Omental fat pad (tissue), 4 donors: ENCODE results near the gene TTC34. TPM values are rescaled to one million over a fixed set of nuclear protein-coding genes. Genes with fewer than 3 reads are reported as not detected.

Experiments
- ATAC-seq: fragments of 150-250 bp; one replicate; pipeline ENCODE4 v1.9.1; 2016; ENCODE audit warnings: mild to moderate bottlenecking, moderate library complexity; ENCODE audit not compliant: low FRiP score
- DNase-seq: peaks from one replicate; pipeline ENCODE4 v3.0.0-alpha.2; 2019; ENCODE audit warnings: low spot score
- CTCF ChIP-seq, 3 donors: fragments of 450-650 bp; IDR thresholded peaks; one replicate each; pipeline ENCODE4 v1.5.1; 2016 to 2017; ENCODE audit warnings: antibody characterized with exemption in 3 of 3, mild to moderate bottlenecking in 3 of 3, moderate library complexity in 2 of 3
- total RNA-seq, 4 donors: library from RNA; depleted of rRNA; stranded (reverse); fragments of >200 nt; gene quantifications; one replicate each; pipeline ENCODE4 v1.1.0, GENCODE V29; 2016

The TTC34 gene
- total RNA-seq, 4 donors from 2014 or later = 0.12 to 0.95 (median 0.26) TPM

GRCh38 chr1:2828586-2829250 is 27.2 kb upstream of the TTC34 start:
- TF ChIP-seq CTCF (IDR thresholded peaks at IDR 0.05) = no peak
- DNase-seq (no peak), ATAC-seq (no peak)

DNA sequence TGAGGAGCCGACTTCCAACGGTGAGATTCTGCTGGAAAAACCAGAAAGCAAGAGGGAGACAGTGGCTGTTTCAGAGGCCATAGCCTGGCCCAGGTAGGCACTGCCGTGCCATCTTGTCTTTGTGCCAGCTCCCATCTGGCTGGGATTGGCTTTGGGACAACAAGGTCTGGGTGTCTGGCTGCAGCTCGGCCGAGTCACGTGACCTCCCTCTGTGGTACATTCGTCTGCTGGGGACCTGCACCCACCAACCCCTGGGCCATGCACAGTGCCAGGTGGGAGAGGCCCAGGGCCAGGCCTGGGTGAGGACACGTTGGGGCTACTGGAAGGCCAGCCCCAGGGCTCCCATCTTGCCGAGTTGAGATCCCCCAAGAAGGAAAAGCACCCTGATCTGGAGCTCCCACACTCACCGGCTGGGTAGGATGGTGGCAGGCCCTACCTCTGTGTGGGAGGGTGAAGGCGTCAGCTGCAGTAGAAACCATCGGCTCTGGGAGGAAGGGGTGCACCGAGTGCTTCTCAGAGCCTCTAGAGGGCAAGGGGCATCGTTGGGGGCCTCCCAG is 25.3 kb upstream of the TTC34 start:
- ATAC-seq = no peak
- DNase-seq = no peak
- no peak for TF ChIP-seq CTCF (IDR thresholded peaks at IDR 0.05)

DNA sequence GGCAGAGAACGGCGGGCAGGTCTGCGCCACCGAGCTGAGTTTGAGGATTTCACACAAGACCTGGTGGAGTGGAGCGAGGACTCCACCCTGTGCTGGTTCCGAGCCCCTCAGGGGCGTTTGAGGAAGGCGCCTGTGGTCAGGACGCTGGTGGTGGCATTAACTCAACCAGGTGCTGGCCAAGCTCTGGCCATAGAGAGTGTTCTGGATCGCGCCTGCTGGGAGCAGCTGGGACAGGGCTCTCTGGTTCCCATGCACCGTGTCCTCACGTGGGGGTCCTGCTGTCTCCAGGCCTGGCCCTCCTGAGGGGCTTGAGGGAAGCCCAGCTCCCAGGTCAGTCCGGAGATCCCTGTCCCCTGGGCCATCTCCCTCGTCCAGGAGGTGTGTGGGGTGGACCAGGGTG is 24.8 kb upstream of the TTC34 start:
- DNase-seq (no peak), ATAC-seq (no peak)
- TF ChIP-seq CTCF (IDR thresholded peaks at IDR 0.05) = no peak

DNA sequence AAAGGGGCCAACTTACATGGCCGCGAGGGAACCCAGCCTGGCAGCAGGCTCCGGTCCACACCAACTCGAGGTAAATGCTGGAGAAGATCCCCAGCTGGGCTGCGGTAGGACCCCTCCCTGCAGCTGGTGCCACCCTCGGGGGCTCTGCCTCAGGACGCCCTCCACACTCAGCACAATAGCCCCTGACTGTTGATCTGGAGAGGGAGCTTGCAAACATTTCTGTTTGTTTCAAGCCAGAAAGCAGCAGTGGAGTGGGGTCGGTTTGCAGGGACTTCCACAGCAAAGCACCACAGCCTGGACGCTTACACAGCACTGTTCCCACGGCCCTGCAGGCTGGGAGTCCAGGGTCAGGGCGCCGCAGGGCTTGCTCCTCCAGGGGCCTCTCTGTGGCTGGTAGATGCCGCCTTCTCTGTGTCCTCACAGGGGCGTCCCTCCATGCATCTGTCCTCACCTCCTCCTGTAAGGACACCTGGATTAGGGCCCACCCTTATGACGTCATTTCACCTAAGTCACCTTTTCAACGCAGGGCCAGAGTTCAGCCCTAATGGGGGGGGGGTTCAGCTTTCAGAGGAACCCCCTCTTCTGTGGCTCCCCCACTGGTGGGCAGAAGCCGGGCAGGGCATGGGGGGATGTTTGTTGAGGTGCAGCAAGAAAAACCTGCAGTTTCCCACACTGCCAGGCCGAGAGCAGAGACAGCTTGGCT is 24.1 kb upstream of the TTC34 start:
- no peak for TF ChIP-seq CTCF (IDR thresholded peaks at IDR 0.05)
- DNase-seq (no peak), ATAC-seq (no peak)

- no peak for DNase-seq
- no peak for TF ChIP-seq CTCF (IDR thresholded peaks at IDR 0.05)
- ATAC-seq = no peak
These were observed 23.5 kb upstream of the TTC34 start for GRCh38 chr1:2824999-2825398.

DNA sequence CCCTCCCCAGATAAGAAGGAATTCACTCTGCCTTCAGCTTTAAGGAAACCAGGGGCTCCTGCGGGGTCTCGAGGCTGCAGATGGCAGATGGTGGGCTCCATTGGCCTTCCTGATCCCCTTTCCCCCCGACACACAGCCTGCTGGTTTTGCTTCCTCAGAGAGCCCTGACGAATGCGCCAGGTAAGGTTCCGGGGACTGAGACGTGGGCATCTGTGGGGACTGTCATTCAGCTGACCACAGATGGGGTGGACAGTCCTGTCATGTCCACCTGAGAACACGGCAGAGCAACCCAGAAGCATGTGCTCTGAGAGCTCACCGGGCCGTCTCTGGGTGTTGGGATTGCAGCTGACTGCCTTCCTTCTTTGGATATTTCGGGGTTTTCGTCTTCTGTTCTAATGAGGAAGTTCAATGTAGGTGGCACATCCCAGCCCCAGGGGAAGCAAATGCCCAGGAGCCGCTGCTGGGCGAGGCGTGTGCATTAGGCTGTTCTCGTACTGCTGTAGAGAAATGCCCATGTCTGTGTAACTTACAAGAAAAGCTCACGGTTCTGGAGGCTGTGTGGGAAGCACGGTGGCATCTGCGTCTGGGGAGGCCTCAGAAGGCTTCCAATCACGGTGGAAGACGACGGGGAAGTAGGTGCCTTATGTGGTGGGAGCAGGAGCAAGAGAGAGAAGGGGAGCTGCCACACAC is 22.6 kb upstream of the TTC34 start:
- ATAC-seq (no peak), DNase-seq (no peak)

More for the DNA sequence above, 22.6 kb upstream of the TTC34 start:
- TF ChIP-seq CTCF (IDR thresholded peaks at IDR 0.05) = no peak
